Measurements from ENCODE around the gene MROH2B.

MROH2B gene

GRCh38 chr5:41097642-41098041 lies 26.5 kb upstream of the MROH2B start:
- H3K4me3 ChIP-seq (ENCODE audit: control insufficient read depth in 1 of 7, extremely low read depth in 1 of 7, insufficient read depth in 4 of 7, low read depth in 2 of 7, low read length in 6 of 7), result no peak overlapping the region
- ChIA-PET CTCF (no interaction called here), POLR2A (no interaction called here)
- no peaks in the 10 kb centered on the region for H3K36me3 ChIP-seq (ENCODE audit: control insufficient read depth in 4 of 4, insufficient read depth in 4 of 4, low read length in 3 of 4)
- no peaks in the 10 kb centered on the region for H3K9me3 ChIP-seq (ENCODE audit: control extremely low read depth in 1 of 5, control insufficient read depth in 4 of 5, insufficient read depth in 2 of 5, low read depth in 1 of 5, low read length in 4 of 5)
- DNase-seq, result no peak
- H3K27me3 ChIP-seq (replicated peaks in 2 of 5; ENCODE audit: control insufficient read depth in 4 of 5, insufficient read depth in 5 of 5, low read length in 4 of 5), result no peaks in the 10 kb centered on the region
- 83% methylated on average over 2 of the region's 2 CpGs for WGBS (ENCODE audit: insufficient coverage)
- no peaks in the 10 kb centered on the region for H3K4me1 ChIP-seq (ENCODE audit: control extremely low read depth in 1 of 4, control insufficient read depth in 4 of 4, insufficient read depth in 4 of 4, low read length in 3 of 4)
- no peak overlapping the region for H3K27ac ChIP-seq (ENCODE audit: insufficient read depth in 1 of 2, low read depth in 1 of 2, low read length in 2 of 2, poor library complexity in 1 of 2, severe bottlenecking in 2 of 2)

GRCh38 chr5:41095324-41096101 lies 24.4 kb upstream of the MROH2B start:
- no peak for DNase-seq
- Histone ChIP-seq H3K27ac (ENCODE audit: insufficient read depth in 1 of 2, low read depth in 1 of 2, low read length in 2 of 2, poor library complexity in 1 of 2, severe bottlenecking in 2 of 2) (no peak overlapping the region), H3K27me3 (replicated peaks in 2 of 5; ENCODE audit: control insufficient read depth in 4 of 5, insufficient read depth in 5 of 5, low read length in 4 of 5) (no peaks in the 10 kb centered on the region), H3K4me3 (ENCODE audit: control insufficient read depth in 1 of 7, extremely low read depth in 1 of 7, insufficient read depth in 4 of 7, low read depth in 2 of 7, low read length in 6 of 7) (no peak overlapping the region), H3K36me3 (ENCODE audit: control insufficient read depth in 4 of 4, insufficient read depth in 4 of 4, low read length in 3 of 4) (no peaks in the 10 kb centered on the region), H3K4me1 (ENCODE audit: control extremely low read depth in 1 of 4, control insufficient read depth in 4 of 4, insufficient read depth in 4 of 4, low read length in 3 of 4) (no peaks in the 10 kb centered on the region), H3K9me3 (ENCODE audit: control extremely low read depth in 1 of 5, control insufficient read depth in 4 of 5, insufficient read depth in 2 of 5, low read depth in 1 of 5, low read length in 4 of 5) (peaks cover 0 to 5% (median 0%) of the 10 kb centered on the region in 5 experiments)
- POLR2A ChIA-PET, result interaction anchor here (0.5 kb wide), 1 partner anchor 12 kb away, joined by 3 read pairs; no protein-coding TSS in a partner anchor
- 90% methylated on average over 4 of the region's 5 CpGs for WGBS (ENCODE audit: insufficient coverage)
- CTCF ChIA-PET, result no interaction called here

- 100% methylated on average over 1 of the region's 2 CpGs for WGBS (ENCODE audit: insufficient coverage)
- peaks cover 0 to 5% (median 0%) of the 10 kb centered on the region in 5 experiments for H3K9me3 ChIP-seq (ENCODE audit: control extremely low read depth in 1 of 5, control insufficient read depth in 4 of 5, insufficient read depth in 2 of 5, low read depth in 1 of 5, low read length in 4 of 5)
- no peaks in the 10 kb centered on the region for H3K4me1 ChIP-seq (ENCODE audit: control extremely low read depth in 1 of 4, control insufficient read depth in 4 of 4, insufficient read depth in 4 of 4, low read length in 3 of 4)
- no peaks in the 10 kb centered on the region for H3K27me3 ChIP-seq (replicated peaks in 2 of 5; ENCODE audit: control insufficient read depth in 4 of 5, insufficient read depth in 5 of 5, low read length in 4 of 5)
- ChIA-PET CTCF (no interaction called here), POLR2A (interaction anchor here (0.5 kb wide), 1 partner anchor 11 kb away, joined by 3 read pairs; no protein-coding TSS in a partner anchor)
- no peak overlapping the region for H3K4me3 ChIP-seq (ENCODE audit: control insufficient read depth in 1 of 7, extremely low read depth in 1 of 7, insufficient read depth in 4 of 7, low read depth in 2 of 7, low read length in 6 of 7)
- H3K27ac ChIP-seq (ENCODE audit: insufficient read depth in 1 of 2, low read depth in 1 of 2, low read length in 2 of 2, poor library complexity in 1 of 2, severe bottlenecking in 2 of 2), result no peak overlapping the region
- DNase-seq, result no peak
- H3K36me3 ChIP-seq (ENCODE audit: control insufficient read depth in 4 of 4, insufficient read depth in 4 of 4, low read length in 3 of 4), result no peaks in the 10 kb centered on the region
Observed at GRCh38 chr5:41094871-41095270, 23.7 kb upstream of the MROH2B start.

- Histone ChIP-seq H3K4me1 (ENCODE audit: control extremely low read depth in 1 of 4, control insufficient read depth in 4 of 4, insufficient read depth in 4 of 4, low read length in 3 of 4) (no peaks in the 10 kb centered on the region), H3K4me3 (ENCODE audit: control insufficient read depth in 1 of 7, extremely low read depth in 1 of 7, insufficient read depth in 4 of 7, low read depth in 2 of 7, low read length in 6 of 7) (no peak overlapping the region), H3K27ac (ENCODE audit: insufficient read depth in 1 of 2, low read depth in 1 of 2, low read length in 2 of 2, poor library complexity in 1 of 2, severe bottlenecking in 2 of 2) (no peak overlapping the region), H3K9me3 (ENCODE audit: control extremely low read depth in 1 of 5, control insufficient read depth in 4 of 5, insufficient read depth in 2 of 5, low read depth in 1 of 5, low read length in 4 of 5) (peaks cover 0 to 5% (median 0%) of the 10 kb centered on the region in 5 experiments), H3K27me3 (replicated peaks in 2 of 5; ENCODE audit: control insufficient read depth in 4 of 5, insufficient read depth in 5 of 5, low read length in 4 of 5) (no peaks in the 10 kb centered on the region), H3K36me3 (ENCODE audit: control insufficient read depth in 4 of 4, insufficient read depth in 4 of 4, low read length in 3 of 4) (no peaks in the 10 kb centered on the region)
- ChIA-PET CTCF (no interaction called here), POLR2A (no interaction called here)
- no peak for DNase-seq
- WGBS (ENCODE audit: insufficient coverage), result no CpG with 5 or more reads among the region's 1 CpG
Observed at GRCh38 chr5:41093803-41094202, 22.7 kb upstream of the MROH2B start.

- WGBS (ENCODE audit: insufficient coverage), result 100% methylated on average over 1 of the region's 2 CpGs
- H3K4me1 ChIP-seq (ENCODE audit: control extremely low read depth in 1 of 4, control insufficient read depth in 4 of 4, insufficient read depth in 4 of 4, low read length in 3 of 4), result no peaks in the 10 kb centered on the region
- no peaks in the 10 kb centered on the region for H3K36me3 ChIP-seq (ENCODE audit: control insufficient read depth in 4 of 4, insufficient read depth in 4 of 4, low read length in 3 of 4)
- H3K27ac ChIP-seq (ENCODE audit: insufficient read depth in 1 of 2, low read depth in 1 of 2, low read length in 2 of 2, poor library complexity in 1 of 2, severe bottlenecking in 2 of 2), result no peak overlapping the region
- DNase-seq, result no peak
- ChIA-PET POLR2A (no interaction called here), CTCF (no interaction called here)
- peaks cover 0 to 5% (median 0%) of the 10 kb centered on the region in 5 experiments for H3K9me3 ChIP-seq (ENCODE audit: control extremely low read depth in 1 of 5, control insufficient read depth in 4 of 5, insufficient read depth in 2 of 5, low read depth in 1 of 5, low read length in 4 of 5)
- H3K27me3 ChIP-seq (replicated peaks in 2 of 5; ENCODE audit: control insufficient read depth in 4 of 5, insufficient read depth in 5 of 5, low read length in 4 of 5), result no peaks in the 10 kb centered on the region
- no peak overlapping the region for H3K4me3 ChIP-seq (ENCODE audit: control insufficient read depth in 1 of 7, extremely low read depth in 1 of 7, insufficient read depth in 4 of 7, low read depth in 2 of 7, low read length in 6 of 7)
Observed at GRCh38 chr5:41087461-41087860, 16.3 kb upstream of the MROH2B start.

- Histone ChIP-seq H3K27ac (ENCODE audit: insufficient read depth in 1 of 2, low read depth in 1 of 2, low read length in 2 of 2, poor library complexity in 1 of 2, severe bottlenecking in 2 of 2) (no peak overlapping the region), H3K4me1 (ENCODE audit: control extremely low read depth in 1 of 4, control insufficient read depth in 4 of 4, insufficient read depth in 4 of 4, low read length in 3 of 4) (no peaks in the 10 kb centered on the region), H3K36me3 (ENCODE audit: control insufficient read depth in 4 of 4, insufficient read depth in 4 of 4, low read length in 3 of 4) (no peaks in the 10 kb centered on the region), H3K27me3 (replicated peaks in 2 of 5; ENCODE audit: control insufficient read depth in 4 of 5, insufficient read depth in 5 of 5, low read length in 4 of 5) (no peaks in the 10 kb centered on the region), H3K9me3 (ENCODE audit: control extremely low read depth in 1 of 5, control insufficient read depth in 4 of 5, insufficient read depth in 2 of 5, low read depth in 1 of 5, low read length in 4 of 5) (peaks cover 0 to 2% (median 0%) of the 10 kb centered on the region in 5 experiments), H3K4me3 (ENCODE audit: control insufficient read depth in 1 of 7, extremely low read depth in 1 of 7, insufficient read depth in 4 of 7, low read depth in 2 of 7, low read length in 6 of 7) (no peak overlapping the region)
- POLR2A ChIA-PET, result no interaction called here
- no peak for DNase-seq
- CTCF ChIA-PET, result no interaction called here
- WGBS (ENCODE audit: insufficient coverage), result 90% methylated on average over 4 of the region's 7 CpGs
Observed at GRCh38 chr5:41083306-41083705, 12.2 kb upstream of the MROH2B start.

GRCh38 chr5:41071975-41072374 lies 833 bp upstream of the MROH2B start:
- no peak for DNase-seq
- no peak overlapping the region for H3K4me3 ChIP-seq (ENCODE audit: control insufficient read depth in 1 of 7, extremely low read depth in 1 of 7, insufficient read depth in 4 of 7, low read depth in 2 of 7, low read length in 6 of 7)
- H3K4me1 ChIP-seq (ENCODE audit: control extremely low read depth in 1 of 4, control insufficient read depth in 4 of 4, insufficient read depth in 4 of 4, low read length in 3 of 4), result no peaks in the 10 kb centered on the region
- no peaks in the 10 kb centered on the region for H3K36me3 ChIP-seq (ENCODE audit: control insufficient read depth in 4 of 4, insufficient read depth in 4 of 4, low read length in 3 of 4)
- no peaks in the 10 kb centered on the region for H3K9me3 ChIP-seq (ENCODE audit: control extremely low read depth in 1 of 5, control insufficient read depth in 4 of 5, insufficient read depth in 2 of 5, low read depth in 1 of 5, low read length in 4 of 5)
- H3K27me3 ChIP-seq (replicated peaks in 2 of 5; ENCODE audit: control insufficient read depth in 4 of 5, insufficient read depth in 5 of 5, low read length in 4 of 5), result no peaks in the 10 kb centered on the region
- H3K27ac ChIP-seq (ENCODE audit: insufficient read depth in 1 of 2, low read depth in 1 of 2, low read length in 2 of 2, poor library complexity in 1 of 2, severe bottlenecking in 2 of 2), result no peak overlapping the region
- CTCF ChIA-PET, result no interaction called here
- POLR2A ChIA-PET, result no interaction called here
- no CpG with 5 or more reads among the region's 2 CpGs for WGBS (ENCODE audit: insufficient coverage)
